Peyer's patch (tissue), 4 donors: ENCODE data around the gene PHKG1.

Source experiments
- CTCF ChIP-seq, 6 experiments: fragments of 450-650 bp in 4 of 6; fragments of 200-600 bp in 2 of 6; sonication (generic) in 1 of 6; IDR thresholded peaks; one replicate each; pipeline ENCODE4 v1.5.1; 2017 to 2019; ENCODE audit warnings: antibody characterized with exemption in 6 of 6, mild to moderate bottlenecking in 3 of 6, moderate library complexity in 1 of 6
- POLR2A ChIP-seq, 2 donors: fragments of 450-650 bp; IDR thresholded peaks; one replicate each; pipeline ENCODE4 v1.5.1; 2017; ENCODE audit warnings: antibody characterized with exemption in 2 of 2, mild to moderate bottlenecking in 2 of 2, moderate library complexity in 2 of 2

GRCh38 chr7:56087445-56087844 is 5.3 kb downstream of the PHKG1 start:
- TF ChIP-seq CTCF (IDR thresholded peaks at IDR 0.05): no peak
- no peak for TF ChIP-seq POLR2A (IDR thresholded peaks at IDR 0.05)
